SJSA1 (cell line): ENCODE data around the gene FHOD3. TPM values are rescaled to one million over a fixed set of nuclear protein-coding genes. Genes with fewer than 3 reads are reported as not detected.

ENCODE experiments used
- DNase-seq, 2 experiments: peaks; one replicate each; pipeline ENCODE4 v3.0.0-alpha.2; 2015 to 2020; ENCODE audit warnings: low spot score in 2 of 2, low read depth in 1 of 2
- H3K27ac ChIP-seq: fragments of 250-450 bp; sonication (Bioruptor Pico); 2 replicates; pipeline ENCODE4 v1.5.1; 2020; ENCODE audit warnings: mild to moderate bottlenecking, moderate library complexity
- H3K27me3 ChIP-seq: fragments of 250-450 bp; sonication (Bioruptor Pico); replicated peaks from 2 replicates; pipeline ENCODE4 v1.5.1; 2020; ENCODE audit warnings: mild to moderate bottlenecking, moderate library complexity
- H3K36me3 ChIP-seq: fragments of 250-450 bp; sonication (Bioruptor Pico); 2 replicates; pipeline ENCODE4 v1.5.1; 2020; ENCODE audit warnings: mild to moderate bottlenecking
- H3K4me1 ChIP-seq: fragments of 250-450 bp; sonication (Bioruptor Pico); replicated peaks from 2 replicates; pipeline ENCODE4 v1.6.1; 2021; ENCODE audit warnings: mild to moderate bottlenecking
- H3K4me3 ChIP-seq: fragments of 250-450 bp; sonication (Bioruptor Pico); 2 replicates; pipeline ENCODE4 v1.5.1; 2020; ENCODE audit warnings: mild to moderate bottlenecking
- H3K9me3 ChIP-seq: fragments of 250-450 bp; sonication (Bioruptor Pico); replicated peaks from 2 replicates; pipeline ENCODE4 v1.5.1; 2020; ENCODE audit warnings: mild to moderate bottlenecking
- total RNA-seq: library from RNA; depleted of rRNA; stranded (reverse); fragments of >200 nt; shearing (Covaris generic); gene quantifications from 2 replicates; pipeline ENCODE4 v1.2.3, GENCODE V29; 2014

Gene FHOD3
- total RNA-seq, 1 experiment from 2014 or later: 0.53 TPM

DNA sequence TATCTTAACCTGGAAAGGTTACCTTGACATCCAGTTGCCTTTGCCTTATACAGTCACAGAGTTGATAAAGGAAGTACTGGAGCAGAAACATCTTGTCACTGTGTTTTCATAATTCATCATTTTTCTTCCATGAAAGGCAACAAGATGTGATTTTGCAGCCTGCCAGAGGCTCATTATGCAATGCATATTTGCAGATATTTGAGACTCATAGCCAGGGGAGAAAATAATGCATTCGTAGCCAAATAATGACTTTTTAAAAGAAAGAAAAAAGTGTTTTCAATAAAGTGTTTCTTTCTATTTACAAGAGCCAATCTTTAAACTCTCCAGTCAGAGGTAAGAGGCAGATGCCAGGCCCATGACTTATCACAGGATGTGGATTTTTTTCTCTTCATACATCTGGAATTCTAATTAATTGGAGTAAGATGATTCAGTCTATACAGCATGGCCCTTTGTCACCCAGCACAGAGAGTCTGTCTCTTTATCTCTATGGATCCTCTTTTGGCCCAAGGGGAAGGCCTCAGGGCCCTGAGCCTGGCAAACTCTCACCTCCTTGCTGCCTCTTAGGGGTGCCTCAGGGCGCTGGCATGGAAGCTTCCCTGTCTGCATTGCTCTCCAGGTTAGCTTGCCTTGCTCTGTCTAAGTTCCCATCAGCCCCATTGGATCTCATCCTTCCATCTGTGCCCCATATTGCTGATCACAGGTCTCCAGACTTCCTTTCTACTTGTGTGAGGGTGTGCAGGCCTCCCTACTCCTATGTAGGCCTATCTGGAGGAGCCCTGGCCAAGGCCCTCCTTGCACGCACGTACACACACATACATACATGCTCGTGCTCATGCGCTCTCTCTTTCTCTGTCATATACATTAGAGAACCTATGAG, 283.6 kb downstream of the FHOD3 start:
- DNase-seq: peak in 1 of 2 experiments; percentile 19
- no peaks in the 10 kb centered on the region for H3K9me3 ChIP-seq
- peaks cover 15% of the 10 kb centered on the region for H3K4me1 ChIP-seq
- H3K27me3 ChIP-seq: no peaks in the 10 kb centered on the region
- no peaks in the 10 kb centered on the region for H3K36me3 ChIP-seq
- peak overlapping the region; percentile 54 for H3K27ac ChIP-seq
- no peak overlapping the region for H3K4me3 ChIP-seq

DNA sequence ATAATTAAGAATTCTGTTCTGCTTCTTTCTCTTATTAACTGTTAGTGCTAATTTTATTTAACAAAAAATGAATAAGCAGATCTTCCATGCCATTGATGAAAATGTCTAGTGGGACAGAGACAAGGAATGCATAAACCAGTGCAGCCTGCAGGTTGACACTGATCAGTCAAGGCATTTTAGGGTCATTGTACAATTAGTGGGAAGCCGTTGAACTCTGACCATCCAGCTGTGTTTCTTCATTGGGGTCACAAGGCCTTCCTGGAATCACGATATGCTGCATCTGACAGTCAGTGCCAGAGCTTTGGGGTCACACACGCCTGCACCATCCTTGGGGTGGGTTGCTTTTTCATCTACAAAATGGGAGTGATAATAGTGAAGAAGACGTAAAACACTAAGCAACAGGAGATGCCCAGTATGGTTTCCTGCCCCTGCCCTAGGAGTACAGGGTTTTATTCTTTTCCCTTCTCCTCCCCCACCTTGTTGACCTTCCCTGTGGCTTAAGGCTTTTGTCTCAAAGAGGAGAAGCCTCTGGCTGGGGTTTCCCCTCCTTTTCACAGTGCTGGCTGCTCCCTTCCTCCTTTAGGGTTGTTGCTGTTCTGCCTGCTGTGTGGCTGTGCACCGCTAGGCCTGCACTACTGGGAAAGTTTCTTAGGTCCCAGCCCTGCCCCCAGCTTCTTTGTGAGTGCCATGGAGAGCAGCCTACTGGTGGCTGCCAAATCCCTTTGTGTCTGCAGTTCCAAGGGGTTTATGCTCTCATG, 285.7 kb downstream of the FHOD3 start:
- no peaks in the 10 kb centered on the region for H3K36me3 ChIP-seq
- peak in 1 of 2 experiments; percentile 3 for DNase-seq
- H3K9me3 ChIP-seq: no peaks in the 10 kb centered on the region
- H3K27ac ChIP-seq: no peak overlapping the region
- H3K27me3 ChIP-seq: no peaks in the 10 kb centered on the region
- peaks cover 15% of the 10 kb centered on the region for H3K4me1 ChIP-seq
- no peak overlapping the region for H3K4me3 ChIP-seq

DNA sequence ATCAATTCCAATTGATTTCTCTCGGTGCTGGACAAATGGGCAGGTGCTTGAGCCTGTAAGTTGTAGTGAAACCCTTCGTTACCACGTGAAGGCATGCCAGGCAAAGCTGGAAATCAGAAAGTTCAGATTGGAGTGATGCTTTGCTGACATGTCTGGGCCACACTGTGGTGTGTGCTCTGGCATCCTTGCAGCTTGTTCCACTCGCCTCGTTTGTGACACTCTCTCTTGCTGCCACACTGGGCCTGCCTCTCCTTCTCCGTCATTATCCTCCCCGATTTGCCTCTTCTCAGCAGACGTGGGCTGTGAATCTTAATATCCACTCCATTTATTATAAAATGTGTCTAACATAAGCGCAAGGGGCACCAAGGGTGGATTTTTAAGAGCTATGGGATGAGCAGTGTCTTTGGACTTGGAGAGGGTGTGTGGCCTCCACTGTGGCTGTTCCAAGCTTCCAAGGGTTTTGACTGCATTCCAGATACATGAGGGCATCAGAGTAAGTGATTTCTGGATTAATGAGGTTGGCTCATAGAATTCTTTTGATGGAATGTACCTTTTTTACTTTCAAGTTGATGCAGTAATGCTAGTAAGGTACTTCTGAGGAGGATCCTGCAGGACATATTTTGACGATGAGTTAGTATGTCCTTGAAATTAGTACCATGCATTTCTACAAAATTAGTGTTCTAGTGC, 292.5 kb downstream of the FHOD3 start:
- Histone ChIP-seq H3K9me3 (no peaks in the 10 kb centered on the region), H3K4me3 (no peak overlapping the region), H3K4me1 (no peaks in the 10 kb centered on the region), H3K36me3 (no peaks in the 10 kb centered on the region), H3K27me3 (no peaks in the 10 kb centered on the region), H3K27ac (no peak overlapping the region)
- no peak for DNase-seq

DNA sequence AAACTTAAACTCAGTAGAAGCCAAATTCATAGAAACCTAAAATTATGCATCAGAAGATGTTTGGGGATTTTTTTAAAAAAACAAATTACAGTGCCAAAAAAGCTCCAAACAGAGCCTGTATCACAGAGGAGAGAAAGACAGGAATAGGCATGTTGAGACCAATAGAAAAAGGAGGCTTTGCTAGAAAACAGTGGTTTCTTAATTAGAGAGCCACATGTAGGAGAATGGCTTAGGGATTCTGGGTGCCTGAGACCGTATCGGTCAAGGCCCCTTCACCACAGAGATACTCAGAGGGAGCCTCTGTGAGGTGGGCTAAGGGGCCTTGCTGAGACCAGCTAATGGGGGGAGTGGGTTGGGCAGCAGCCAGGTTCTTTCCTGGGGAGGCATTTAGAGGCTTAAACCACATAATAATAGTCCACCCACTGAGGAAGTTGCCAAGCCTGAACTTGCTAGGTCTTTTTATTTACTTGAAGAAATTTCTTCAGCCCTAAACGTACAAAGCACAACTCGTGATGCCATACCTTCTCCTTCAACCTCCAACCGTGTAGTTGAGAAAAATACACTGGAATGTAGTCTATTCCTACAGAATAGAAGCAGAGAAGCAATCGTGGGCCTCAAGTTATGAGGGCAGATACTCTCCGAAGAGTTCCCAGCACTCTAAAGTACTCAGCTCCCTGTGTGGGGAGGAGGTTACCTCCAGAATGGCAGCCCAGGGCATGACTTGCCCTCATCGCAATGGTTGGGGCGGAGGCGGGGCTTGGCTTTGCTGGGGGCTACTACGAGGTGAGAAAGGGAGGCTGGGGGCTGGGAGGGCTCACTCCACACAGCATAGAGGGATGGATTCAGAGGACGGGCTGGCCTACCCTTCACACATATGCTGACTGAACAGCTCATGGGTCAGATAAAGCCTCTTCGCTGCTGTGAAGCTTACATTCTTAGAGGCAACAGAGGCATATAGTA, 293.4 kb downstream of the FHOD3 start:
- Histone ChIP-seq H3K4me3 (no peak overlapping the region), H3K27me3 (no peaks in the 10 kb centered on the region), H3K36me3 (no peaks in the 10 kb centered on the region), H3K27ac (no peak overlapping the region), H3K4me1 (no peaks in the 10 kb centered on the region), H3K9me3 (no peaks in the 10 kb centered on the region)
- DNase-seq: no peak

DNA sequence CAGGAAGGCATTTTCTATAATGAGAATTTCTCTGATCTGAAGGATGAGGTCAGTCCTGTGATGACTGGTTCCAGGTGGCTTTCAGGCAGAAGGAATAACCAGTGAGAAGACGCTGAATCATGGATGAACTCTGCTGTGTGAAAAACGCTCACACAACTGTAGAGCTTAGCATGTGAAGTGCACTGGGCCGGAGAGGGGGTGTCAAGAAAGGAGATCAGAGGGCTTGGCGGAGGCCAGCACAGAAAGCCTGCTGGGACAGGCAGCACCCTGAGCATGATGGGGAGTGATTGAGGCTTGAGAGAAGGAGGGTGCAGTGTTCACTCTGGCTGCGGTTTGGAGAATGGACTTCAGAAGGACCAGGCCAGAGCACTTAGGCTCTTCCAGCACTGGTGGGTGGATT, 294.8 kb downstream of the FHOD3 start:
- no peaks in the 10 kb centered on the region for H3K9me3 ChIP-seq
- no peak for DNase-seq
- no peak overlapping the region for H3K4me3 ChIP-seq
- H3K27me3 ChIP-seq: no peaks in the 10 kb centered on the region
- no peak overlapping the region for H3K27ac ChIP-seq
- H3K4me1 ChIP-seq: no peaks in the 10 kb centered on the region
- H3K36me3 ChIP-seq: no peaks in the 10 kb centered on the region

DNA sequence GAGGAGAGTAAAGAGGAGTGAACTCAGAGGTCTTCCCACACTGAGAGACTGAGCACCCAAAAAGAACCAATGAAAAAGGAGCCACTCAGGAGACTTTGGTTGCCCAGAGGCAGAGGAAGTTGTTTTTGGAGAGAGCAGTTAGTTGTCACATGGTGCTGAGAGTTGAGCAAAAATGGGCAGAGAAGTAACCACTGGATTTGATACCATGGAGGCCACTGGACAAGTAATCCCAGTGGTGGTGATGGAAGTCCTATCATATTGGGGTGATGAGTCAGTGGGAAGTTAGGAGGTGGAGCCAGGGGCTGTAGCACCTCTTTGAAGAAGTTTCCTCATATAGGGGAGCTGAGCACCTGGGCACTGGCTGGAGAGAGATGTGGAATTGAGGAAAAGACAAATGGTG, 295.5 kb downstream of the FHOD3 start:
- no peak overlapping the region for H3K4me3 ChIP-seq
- no peaks in the 10 kb centered on the region for H3K4me1 ChIP-seq
- H3K27me3 ChIP-seq: no peaks in the 10 kb centered on the region
- no peak for DNase-seq
- no peak overlapping the region for H3K27ac ChIP-seq
- H3K36me3 ChIP-seq: no peaks in the 10 kb centered on the region
- no peaks in the 10 kb centered on the region for H3K9me3 ChIP-seq

DNA sequence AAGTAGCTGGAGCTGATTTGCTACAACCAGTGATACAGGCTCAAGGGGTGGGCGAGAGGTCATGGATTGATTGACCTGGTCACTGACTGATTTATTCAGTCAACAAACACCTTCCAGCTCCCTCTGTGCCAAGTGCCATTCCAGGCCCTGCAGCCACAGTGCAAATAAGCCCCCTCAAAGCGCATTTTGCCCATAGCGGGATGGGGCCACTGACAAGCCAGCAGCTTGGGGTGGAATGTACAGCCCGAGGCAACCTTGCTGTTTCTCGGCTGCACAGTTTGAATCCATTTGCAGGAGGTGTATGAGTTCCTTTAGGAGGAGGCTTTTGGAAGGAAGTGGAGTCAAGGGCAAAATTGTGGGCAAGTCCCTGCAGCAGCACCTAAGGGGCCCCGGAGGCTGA, 296.1 kb downstream of the FHOD3 start:
- H3K27ac ChIP-seq: no peak overlapping the region
- H3K36me3 ChIP-seq: no peaks in the 10 kb centered on the region
- no peaks in the 10 kb centered on the region for H3K4me1 ChIP-seq
- no peak overlapping the region for H3K4me3 ChIP-seq
- DNase-seq: no peak
- no peaks in the 10 kb centered on the region for H3K9me3 ChIP-seq
- no peaks in the 10 kb centered on the region for H3K27me3 ChIP-seq

DNA sequence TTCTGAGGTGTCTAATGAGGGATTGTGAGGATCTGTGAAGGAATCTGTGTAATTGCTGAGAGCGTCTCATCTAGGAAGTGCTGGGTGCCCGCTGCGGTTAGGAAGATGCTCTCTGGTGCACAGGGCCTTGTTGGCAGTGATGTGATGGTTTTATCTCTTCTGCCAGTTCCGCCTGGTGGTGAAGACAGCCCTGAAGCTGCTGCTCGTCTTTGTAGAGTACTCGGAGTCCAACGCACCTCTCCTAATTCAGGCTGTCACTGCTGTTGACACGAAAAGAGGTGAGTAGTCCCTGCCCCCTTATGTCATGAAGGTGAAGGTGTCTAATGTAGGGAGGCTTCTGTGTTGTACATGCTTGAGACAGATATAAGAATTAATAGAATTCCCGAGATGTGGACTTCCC, 297.1 kb downstream of the FHOD3 start:
- Histone ChIP-seq H3K4me3 (no peak overlapping the region), H3K36me3 (no peaks in the 10 kb centered on the region), H3K4me1 (no peaks in the 10 kb centered on the region), H3K27ac (no peak overlapping the region), H3K9me3 (no peaks in the 10 kb centered on the region), H3K27me3 (no peaks in the 10 kb centered on the region)
- DNase-seq: no peak

DNA sequence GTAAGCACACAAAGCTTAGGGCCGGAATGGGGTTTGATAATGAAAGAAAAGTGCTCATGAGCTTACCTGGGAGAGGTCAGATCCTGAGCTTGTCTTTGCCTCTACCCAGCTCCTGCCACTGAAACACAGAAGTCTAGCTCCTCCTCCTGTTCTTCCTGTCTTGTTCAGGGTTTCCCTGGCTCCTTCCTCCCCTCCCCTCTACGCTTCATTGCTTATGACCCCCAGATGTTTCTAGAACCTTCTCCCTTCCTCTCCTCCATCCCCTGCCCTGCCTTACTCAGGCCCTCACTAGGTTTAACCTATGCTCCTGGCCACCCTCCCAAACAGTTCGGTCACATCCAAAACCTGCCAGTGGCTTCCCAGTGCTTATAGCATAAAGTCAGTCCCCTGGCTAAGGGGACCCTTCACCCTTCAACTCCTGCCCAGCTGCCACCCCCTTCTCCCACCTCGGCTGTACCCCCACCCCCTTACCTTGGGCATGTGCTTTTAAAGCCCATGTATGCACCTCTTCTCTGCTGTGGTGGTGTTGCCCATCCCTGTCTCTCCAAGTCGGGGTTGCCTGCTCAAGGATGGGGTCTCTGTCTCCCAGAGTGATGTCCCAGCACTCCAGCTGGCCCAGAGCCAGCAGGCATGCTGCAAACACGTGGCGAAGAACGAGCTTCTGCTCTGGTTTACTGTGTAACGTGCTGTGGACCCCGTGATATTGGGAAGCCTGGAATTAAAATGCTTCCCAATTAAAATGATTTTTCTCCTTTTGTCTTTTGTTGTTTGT, 297.7 kb downstream of the FHOD3 start:
- Histone ChIP-seq H3K27ac (no peak overlapping the region), H3K4me1 (no peaks in the 10 kb centered on the region), H3K27me3 (no peaks in the 10 kb centered on the region), H3K4me3 (no peak overlapping the region), H3K36me3 (no peaks in the 10 kb centered on the region), H3K9me3 (no peaks in the 10 kb centered on the region)
- no peak for DNase-seq

DNA sequence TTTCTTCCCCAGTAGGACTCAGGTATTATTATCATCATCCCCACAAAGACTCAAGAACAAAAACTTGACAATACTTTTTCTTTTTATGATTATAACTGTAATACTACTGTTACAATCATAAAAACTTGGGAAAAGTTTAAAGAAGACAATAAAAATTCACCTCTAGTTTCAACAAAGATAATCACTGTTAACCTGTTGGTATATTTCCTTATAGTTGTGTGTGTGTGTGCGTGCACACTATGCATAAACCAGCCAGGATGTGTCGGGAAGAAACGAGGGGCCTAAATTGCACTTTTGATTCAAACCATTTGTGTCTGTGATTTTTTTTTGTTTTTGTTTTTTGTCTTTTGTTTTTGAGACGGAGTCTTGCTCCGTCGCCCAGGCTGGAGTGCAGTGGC, 298.3 kb downstream of the FHOD3 start:
- H3K4me3 ChIP-seq: no peak overlapping the region
- H3K4me1 ChIP-seq: no peaks in the 10 kb centered on the region
- H3K27me3 ChIP-seq: no peaks in the 10 kb centered on the region
- H3K27ac ChIP-seq: no peak overlapping the region
- H3K36me3 ChIP-seq: no peaks in the 10 kb centered on the region
- DNase-seq: no peak
- H3K9me3 ChIP-seq: no peaks in the 10 kb centered on the region

DNA sequence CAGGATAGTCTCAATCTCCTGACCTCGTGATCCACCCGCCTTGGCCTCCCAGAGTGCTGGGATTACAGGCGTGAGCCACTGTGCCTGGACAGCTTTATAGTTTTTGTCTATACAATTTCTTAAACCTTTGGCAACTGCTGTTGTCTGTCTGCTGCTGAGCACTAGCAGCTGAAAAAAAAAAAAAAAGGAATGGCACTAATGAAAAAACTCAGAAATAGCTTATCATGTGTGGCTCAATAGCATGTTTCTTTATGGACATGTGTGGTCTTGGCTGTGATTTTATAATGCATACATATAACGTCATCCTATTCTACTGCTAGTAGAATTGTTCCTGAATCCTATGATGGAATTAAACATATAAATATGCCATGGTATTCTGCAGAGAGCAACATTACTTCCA, 300.1 kb downstream of the FHOD3 start:
- Histone ChIP-seq H3K36me3 (no peaks in the 10 kb centered on the region), H3K27me3 (no peaks in the 10 kb centered on the region), H3K9me3 (no peaks in the 10 kb centered on the region), H3K4me3 (no peak overlapping the region), H3K4me1 (no peaks in the 10 kb centered on the region), H3K27ac (no peak overlapping the region)
- DNase-seq: no peak

DNA sequence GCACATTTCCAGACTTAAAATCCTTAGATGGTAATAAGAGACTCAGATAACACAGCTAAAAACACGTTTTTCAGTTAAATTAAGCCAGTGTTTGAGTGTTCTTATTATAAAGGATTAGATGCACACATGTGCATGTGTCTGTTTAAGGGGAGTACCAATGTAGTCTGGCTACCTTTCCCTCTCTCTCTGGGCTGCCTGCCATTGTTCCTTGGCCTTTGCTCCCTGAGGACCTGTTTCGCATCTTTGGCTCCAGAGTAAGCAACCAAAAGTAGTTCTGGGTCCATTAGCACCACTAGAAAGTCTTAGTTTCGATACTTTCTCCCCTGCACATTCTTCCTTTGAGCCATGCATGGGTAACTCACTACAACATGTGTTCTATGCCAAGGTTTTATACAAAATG, 303.0 kb downstream of the FHOD3 start:
- Histone ChIP-seq H3K4me3 (no peak overlapping the region), H3K27me3 (no peaks in the 10 kb centered on the region), H3K4me1 (no peaks in the 10 kb centered on the region), H3K36me3 (no peaks in the 10 kb centered on the region), H3K27ac (no peak overlapping the region), H3K9me3 (no peaks in the 10 kb centered on the region)
- no peak for DNase-seq
